Stomach (tissue), 4 donors: ENCODE data around the gene OLIG2.

Experiments used
- POLR2A ChIP-seq, 4 donors: fragments of 450-650 bp; IDR thresholded peaks; one replicate each; pipeline ENCODE4 v1.6.1; 2016; ENCODE audit warnings: antibody characterized with exemption in 4 of 4, control low read depth in 2 of 4, mild to moderate bottlenecking in 1 of 4, moderate library complexity in 1 of 4
- POLR2AphosphoS5 ChIP-seq, 3 donors: sonication (generic); formaldehyde crosslinking; IDR thresholded peaks; one replicate each; pipeline ENCODE4 v1.6.1; 2016; ENCODE audit warnings: antibody characterized with exemption in 3 of 3
- TF ChIP-seq, protein P1 (sequence below), 7 experiments: fragments of 450-650 bp in 4 of 7; fragments of 200-600 bp in 3 of 7; sonication (generic) in 3 of 7; IDR thresholded peaks; one replicate each; pipeline ENCODE4 v1.5.1; 2016 to 2019; ENCODE audit warnings: antibody characterized with exemption in 7 of 7, control low read depth in 2 of 7, mild to moderate bottlenecking in 1 of 7

- TF ChIP-seq POLR2A (IDR thresholded peaks at IDR 0.05) (no peak), POLR2AphosphoS5 (IDR thresholded peaks at IDR 0.05) (no peak)
- TF ChIP-seq, protein P1, sequence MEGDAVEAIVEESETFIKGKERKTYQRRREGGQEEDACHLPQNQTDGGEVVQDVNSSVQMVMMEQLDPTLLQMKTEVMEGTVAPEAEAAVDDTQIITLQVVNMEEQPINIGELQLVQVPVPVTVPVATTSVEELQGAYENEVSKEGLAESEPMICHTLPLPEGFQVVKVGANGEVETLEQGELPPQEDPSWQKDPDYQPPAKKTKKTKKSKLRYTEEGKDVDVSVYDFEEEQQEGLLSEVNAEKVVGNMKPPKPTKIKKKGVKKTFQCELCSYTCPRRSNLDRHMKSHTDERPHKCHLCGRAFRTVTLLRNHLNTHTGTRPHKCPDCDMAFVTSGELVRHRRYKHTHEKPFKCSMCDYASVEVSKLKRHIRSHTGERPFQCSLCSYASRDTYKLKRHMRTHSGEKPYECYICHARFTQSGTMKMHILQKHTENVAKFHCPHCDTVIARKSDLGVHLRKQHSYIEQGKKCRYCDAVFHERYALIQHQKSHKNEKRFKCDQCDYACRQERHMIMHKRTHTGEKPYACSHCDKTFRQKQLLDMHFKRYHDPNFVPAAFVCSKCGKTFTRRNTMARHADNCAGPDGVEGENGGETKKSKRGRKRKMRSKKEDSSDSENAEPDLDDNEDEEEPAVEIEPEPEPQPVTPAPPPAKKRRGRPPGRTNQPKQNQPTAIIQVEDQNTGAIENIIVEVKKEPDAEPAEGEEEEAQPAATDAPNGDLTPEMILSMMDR (IDR thresholded peaks at IDR 0.05) = no peak
Measured at GRCh38 chr21:33058527-33058926, 32.8 kb downstream of the OLIG2 start.
